HG03442 (cell line): ENCODE data around the gene CLTB.
"Not testable (repeated sequence)": the region's sequence is repeated elsewhere in the genome, so short reads cannot be mapped to it uniquely, and the experiment has no call there.

Source experiments
- ATAC-seq: cut with Tn5 transposase; IDR thresholded peaks from one replicate; pipeline ENCODE4 v1.9.1; 2021; ENCODE audit warnings: mild to moderate bottlenecking, moderate library complexity; ENCODE audit not compliant: unreplicated experiment

The CLTB gene, protein sequence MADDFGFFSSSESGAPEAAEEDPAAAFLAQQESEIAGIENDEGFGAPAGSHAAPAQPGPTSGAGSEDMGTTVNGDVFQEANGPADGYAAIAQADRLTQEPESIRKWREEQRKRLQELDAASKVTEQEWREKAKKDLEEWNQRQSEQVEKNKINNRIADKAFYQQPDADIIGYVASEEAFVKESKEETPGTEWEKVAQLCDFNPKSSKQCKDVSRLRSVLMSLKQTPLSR

DNA sequence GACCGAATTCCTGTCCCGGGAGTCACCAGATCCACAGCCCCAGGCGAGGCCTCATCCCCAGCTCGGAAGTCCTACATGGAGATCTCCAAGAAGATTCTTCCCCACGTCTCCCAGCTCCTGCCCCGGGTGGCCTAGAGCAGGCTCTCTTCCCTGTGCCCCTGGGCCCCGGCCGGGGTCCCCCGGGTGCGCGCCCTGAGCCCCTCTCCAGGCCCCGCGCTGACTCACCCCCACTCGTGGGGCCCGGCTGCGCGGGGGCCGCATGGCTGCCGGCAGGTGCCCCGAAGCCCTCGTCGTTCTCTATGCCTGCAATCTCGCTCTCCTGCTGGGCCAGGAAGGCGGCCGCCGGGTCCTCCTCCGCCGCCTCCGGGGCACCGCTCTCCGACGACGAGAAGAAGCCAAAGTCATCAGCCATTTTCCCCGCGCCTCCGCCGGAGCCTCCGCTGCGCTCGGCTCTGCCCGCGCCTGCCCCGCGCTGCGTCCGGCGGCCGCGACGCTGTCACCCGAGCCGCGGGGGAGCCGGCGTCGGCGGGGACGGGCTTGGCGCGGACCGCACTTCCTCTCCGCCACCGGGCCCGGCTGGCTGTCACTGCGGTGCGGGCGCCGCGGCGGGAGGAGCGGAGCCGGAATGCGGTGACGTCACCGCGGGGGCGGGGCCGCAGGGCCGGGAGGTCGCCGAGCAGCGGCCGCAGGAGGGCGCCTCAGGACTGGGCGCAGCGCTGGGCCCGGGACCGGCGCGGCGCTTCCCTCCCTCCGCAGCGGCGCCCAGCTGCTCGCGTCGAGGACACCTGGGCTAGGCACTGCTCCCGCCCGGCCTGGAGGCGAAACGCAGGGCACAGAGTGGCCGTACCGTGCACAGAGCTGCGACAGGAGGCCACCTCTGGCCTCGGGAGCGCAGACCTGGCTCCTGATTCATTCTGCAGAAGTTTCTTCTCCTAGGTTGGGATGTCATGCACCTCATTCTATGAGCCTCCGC is at the start of gene CLTB:
Gene CLTB (minus strand): TSS at position 588 of the 973 bp plus-strand sequence. CDS start 176 bp downstream, at position 412.
- ATAC-seq: peak; percentile 88

DNA sequence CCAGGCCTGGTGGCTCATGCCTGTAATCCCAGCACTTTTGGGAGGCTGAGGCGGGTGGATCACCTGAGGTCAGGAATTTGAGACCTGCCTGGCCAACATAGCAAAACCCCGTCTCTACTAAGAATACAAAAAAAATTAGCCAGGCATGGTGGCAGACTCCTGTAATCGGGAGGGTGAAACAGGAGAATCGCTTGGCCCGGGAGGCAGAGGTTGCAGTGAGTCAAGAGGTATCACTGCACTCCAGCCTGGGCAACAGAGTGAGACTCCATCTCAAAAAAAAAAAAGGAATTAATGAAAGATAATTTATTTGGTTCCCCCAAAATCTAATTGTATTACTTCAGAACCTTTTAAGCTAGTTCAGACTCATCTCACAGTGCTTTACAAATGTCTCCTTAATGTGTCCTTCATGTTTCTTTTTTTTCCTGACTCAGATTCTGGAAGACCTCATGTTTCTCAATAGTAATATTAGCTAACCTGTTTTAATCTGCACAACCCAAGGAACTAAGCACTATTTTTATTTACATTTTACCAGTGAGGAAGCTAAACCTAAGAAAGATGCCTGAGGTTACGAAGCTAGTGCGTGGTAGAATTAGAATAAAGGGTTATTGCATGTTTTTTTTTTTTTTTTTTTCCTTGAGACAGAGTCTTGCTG is 46.9 kb upstream of the CLTB start:
- ATAC-seq: no peak

DNA sequence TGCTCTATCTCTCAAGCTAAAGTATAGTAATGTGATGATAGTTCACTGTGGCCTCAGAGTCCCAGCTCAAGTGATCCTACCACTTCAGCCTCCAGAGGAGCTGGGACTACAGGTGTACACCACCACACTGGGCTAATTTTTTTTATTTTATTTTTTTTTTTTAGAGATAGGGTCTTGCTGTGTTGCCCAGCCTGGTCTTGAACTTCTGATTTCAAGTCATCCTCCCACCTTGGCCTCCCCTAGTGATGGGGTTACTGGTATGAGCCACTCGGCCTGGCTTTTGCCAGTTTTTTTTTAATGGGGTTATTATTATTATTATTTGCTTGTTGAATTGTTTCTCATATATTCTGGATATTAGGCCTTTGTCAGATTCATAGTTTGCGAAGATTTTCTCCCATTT is 45.0 kb upstream of the CLTB start:
- ATAC-seq: no peak

DNA sequence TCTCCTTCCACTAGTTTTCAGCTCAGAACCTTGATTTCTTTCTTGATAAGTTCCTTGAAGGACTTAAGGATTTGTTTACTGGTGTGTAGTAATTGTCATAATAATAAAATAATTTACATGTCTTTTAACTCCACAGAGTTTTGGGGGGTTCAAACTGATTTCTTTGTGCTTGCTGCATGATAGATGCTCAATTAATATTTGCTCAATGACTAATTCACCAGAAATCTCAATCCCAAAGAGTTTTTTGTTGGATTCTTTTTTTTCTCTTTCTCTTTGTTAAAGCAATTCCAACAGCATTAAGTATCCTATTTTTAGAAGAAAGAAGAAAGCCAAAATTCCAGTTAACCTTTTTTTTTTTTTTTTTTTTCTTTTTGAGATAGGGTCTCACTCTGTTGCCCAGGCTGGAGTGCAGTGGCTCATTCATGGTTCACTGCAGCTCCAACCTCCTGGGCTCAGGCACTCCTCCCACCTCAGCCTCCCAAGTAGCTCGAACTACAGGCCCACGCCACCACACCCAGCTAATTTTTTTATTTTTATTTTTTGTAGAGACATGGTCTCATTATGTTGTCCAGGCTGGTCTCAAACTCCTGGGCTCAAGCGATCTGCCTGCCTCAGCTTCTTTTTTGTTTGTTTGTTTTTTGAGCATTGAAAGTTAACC is 42.7 kb upstream of the CLTB start:
- no peak for ATAC-seq

DNA sequence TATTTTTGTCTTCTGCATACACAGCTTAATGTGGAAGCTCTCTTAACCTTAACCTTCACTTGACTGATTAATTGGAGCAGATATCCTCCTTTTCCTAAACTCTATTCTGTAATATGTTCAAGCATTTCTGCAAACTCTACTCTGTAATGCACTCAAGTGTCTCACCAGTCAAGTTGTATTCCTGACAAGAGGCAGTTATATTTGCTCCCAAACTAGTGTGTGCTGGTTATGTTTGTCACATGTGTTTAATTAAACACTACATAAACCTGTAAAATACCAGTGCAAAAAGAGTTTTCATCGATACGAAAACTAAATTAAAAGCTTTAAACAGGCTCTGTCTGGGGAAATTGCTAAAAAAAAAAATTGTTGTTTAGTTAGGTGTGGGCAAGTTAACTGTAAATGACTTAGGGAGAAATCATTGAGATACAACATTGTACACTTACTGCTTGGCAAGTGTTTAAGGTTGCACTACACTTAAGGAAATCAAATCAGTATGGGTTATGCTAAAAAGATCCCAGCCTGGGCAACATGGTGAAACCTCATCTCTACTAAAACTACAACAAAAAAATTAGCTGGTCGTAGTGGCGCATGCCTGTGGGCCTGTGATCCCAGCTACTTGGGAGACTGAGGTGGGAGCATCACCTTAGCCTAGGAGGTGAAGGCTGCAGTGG is 38.5 kb upstream of the CLTB start:
- no peak for ATAC-seq

DNA sequence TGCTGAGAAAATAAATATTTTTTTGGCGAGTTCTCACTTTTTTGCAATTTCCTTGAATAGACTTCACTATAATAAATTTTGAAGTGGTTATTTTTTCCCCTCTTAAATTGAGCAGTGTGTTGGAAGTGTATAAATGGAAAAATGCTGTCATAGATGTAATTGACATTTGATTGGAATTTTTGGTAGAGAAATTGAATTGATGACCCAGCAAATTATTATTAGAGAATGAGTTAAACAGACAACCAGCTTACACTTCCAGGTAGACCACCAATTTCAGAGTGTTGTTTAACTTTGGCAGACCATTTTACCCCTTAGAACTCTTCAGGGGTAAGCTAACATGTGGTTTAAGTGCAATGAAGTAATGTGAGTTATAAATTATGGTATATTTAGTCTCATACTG is 33.7 kb upstream of the CLTB start:
- ATAC-seq: no peak

DNA sequence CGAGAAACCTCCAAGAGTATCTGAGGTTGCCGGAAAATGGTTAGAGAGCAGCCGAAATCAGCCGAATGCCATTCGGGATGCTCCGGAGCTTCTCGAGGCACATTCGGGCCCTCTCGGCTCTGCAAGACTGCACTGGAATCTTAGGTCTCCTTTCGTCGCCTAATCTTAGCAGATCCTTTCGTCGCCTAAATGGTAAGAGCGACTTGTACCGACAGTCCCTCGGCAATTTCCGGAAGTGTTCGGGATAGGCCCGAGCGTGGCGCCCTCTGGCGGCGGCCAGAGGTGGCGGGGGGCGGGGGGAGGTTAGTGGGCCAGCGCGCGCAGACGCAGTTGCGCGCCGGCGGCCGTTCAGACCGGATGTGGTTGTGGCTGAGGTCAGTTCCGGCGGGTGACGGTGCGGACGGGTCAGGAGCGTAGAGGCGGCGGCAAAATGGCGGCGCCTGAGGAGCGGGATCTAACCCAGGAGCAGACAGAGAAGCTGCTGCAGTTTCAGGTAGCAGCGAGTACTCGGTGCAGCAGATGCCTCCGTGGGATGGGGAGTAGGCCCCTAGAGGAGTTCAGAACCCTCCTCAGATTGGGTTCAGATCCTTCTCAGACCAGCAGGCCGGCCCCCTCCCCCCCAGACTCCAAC is 31.8 kb upstream of the CLTB start, which contains the start of gene FAF2:
Gene FAF2 (plus strand): TSS at position 408 of the 631 bp plus-strand sequence. CDS start 23 bp downstream, at position 431.
- ATAC-seq: peak; percentile 94

DNA sequence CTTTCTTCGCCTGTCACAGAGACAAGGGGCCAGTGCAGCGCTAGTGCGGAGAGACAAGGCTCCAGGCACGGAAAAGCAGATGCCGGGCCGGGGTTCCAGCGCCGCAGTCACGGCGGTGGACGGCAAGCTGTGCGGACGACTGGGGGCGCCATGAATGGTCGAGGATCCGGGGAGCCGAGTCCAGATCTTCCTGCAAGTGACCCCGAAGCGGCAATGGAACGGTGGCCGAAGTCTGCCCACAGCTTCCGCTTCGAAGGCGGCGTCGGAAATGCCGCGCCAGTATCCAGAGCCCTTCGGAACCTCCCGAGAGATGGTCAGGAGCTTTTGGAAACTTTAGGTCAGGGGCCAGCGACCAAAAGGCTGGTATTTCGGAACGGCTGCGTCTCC is 31.2 kb upstream of the CLTB start:
- peak; percentile 19 for ATAC-seq

DNA sequence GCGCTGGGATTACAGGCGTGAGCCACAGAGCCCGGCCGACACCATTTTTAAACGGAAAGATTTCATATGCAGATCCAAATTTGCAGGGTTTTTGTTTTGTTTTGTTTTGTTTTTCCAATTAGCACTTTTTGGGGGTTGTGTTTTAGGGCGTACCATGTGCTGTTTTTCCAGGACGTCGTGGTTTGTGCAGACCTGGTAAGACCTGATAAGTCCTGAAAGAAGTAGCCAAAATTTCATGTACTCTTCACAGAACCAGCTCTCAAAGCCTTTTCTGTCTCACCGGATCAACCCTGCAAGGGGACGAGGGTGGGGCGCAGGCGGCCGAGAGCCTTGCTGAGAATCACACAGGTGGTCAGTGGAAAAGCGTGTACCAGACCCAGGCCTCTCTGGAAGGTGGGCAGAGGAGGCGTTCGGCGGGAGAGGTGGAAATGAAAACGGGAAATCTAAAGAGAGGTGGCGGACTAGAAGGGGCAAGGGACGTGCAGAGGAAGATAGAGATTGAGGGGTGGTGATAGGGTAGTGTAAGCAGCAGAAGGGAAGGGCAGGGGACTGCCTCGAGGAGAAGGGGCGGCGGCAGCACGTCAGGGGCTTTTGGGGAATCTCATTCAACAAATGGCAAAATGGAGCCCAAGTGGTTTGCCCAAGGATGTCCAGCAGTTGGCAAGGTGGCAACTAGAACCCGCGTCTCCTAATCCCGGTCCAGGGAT is 30.7 kb upstream of the CLTB start:
- ATAC-seq: no peak

DNA sequence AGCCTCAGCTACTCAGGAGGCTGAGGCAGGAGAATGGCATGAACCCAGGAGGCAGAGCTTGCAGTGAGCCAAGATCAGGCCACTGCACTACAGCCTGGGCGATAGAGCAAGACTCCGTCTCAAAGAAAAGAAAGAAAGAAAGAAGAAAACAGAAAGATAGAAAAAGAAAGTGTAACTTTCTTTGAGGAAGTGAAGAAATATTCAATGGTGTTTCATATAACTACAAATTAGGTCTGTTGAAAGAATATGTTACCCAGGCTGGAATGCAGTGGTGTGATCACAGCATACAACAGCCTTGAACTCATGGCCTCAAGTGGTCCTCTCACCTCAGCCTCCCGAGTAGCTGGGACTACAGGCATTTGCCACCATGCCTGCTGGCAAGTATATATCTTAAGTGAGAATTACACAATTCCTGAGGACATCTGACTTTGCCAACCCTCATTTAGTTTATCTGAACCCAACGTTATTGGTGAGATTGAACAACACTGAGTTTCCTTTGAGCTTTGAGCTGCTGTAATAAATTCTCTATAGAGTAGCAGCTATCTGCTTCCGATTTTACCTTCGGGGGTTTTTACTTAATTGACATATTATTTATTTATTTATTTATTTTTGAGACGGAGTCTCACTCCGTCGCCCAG is 29.8 kb upstream of the CLTB start:
- no peak for ATAC-seq

DNA sequence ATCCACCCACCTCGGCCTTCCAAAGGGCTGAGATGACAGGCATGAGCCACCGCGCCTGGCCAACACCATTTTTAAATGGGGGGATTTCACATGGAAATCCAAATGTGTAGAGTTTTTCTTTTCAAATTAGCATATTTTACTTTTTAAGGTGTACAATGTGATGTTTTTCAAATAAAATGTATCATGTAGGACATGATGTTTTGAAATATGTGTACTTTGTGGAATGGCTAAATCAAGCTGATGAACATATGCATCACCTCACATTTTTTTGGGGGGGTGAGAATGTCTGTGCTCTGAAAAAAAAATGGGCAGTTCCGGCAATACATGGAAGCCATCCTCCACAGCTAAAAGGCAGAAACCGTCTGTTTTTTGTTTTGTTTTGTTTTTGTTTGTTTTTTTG is 28.4 kb upstream of the CLTB start:
- no peak for ATAC-seq

DNA sequence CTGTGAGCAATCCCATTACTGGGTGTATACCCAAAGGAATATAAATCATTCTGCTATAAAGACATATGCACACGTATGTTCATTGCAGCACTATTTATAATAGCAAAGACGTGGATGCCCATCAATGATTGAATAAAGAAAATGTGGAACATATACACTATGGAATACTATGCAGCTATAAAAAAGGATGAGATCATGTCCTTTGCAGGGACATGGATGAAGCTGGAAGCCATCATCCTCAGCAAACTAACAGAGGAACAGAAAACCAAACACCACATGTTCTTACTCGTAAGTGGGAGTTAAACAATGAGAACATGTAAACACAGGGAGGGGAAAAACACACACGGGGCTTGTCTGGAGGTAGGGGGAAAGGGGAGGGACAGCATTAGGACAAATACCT is 26.6 kb upstream of the CLTB start:
- ATAC-seq: not testable (repeated sequence)

DNA sequence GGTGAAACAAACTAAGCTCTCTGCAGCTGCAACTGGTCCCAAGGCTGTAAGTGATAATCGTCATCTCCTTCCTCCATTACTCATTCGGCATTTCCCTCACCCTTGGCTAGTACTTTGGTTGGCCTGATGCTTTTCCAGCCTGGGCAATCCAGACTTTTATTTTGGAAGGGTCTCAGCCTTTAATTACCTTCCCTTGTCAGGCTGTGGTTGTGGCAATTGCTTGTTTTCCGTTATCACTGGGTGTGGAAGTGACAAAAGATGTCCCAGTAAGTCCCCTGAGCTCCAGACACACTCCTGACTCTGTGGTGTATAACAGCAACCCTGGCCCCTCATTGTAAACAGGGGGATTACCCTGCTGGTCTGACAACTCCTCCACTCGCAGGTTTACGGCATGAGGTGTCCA is 25.6 kb upstream of the CLTB start:
- ATAC-seq: no peak

DNA sequence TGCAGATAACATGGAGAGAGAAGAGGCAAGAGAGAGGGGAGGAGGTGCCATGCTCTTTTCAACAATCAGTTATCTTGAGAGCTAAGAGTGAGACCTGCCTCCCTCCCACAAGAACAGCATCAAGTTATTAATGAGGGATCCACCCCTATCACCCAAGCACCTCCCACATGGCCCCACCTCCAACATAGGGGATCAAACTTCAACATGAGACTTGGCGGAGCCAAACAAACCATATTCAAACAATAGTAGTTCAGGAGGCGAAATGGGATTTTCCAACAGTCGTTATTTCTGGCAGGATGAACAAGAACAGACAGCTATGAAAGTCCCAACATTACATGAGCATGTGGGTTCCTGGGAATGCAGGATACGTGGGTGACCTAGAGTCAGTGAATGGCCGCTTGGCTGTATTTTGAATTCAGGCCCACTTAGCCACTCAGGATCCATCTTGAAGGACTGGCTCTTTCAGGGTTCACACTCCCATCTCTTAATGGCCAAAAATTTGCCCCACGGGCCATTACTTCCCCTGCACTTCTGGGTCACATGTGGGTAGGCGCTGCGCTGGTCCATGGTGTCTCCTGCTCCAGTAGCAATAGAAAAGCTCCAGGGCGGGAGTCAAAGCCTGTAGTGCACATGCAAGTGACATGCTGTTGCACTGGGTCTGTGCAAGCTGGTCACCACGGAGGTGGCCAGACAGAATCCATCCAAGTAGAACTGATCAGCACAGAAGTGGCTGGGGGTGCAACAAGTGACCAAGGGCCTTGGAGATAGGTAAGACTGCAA is 24.8 kb upstream of the CLTB start:
- no peak for ATAC-seq

DNA sequence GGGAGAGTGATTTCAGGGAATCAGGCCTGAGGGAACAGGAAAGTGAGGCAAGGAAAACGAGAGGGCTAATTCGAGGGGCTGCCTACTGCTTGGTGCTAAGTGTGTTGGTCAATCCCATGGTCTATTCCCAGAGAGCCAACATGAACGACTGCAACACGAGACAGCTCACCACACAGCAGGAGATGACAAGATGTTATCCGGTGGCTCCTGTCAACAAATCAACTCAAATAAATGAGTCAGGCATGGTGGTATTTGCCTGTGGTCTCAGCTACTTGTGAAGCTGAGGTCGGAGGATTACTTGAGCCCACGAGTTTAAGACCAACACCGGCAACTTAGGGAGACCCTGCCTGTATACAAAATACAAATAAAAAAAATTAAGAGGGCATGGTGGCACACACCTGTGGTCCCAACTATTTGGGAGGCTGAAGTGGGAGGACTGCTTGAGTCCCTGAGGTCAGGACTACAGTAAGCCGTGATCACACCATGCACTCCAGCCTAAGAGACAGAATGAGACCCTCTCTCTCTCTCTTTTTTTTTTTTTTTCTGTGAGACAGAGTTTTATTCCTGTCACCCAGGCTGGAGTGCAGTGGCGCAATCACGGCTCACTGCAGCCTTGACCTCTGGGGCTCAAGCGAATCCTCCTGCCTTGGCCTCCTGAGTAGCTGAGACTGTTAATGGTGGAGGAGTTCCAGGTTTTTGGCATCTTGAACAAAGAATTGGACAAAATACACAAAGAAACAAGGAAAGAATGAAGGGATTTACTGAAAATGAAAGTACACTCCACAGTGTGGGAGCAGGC is 22.8 kb upstream of the CLTB start:
- ATAC-seq: no peak

DNA sequence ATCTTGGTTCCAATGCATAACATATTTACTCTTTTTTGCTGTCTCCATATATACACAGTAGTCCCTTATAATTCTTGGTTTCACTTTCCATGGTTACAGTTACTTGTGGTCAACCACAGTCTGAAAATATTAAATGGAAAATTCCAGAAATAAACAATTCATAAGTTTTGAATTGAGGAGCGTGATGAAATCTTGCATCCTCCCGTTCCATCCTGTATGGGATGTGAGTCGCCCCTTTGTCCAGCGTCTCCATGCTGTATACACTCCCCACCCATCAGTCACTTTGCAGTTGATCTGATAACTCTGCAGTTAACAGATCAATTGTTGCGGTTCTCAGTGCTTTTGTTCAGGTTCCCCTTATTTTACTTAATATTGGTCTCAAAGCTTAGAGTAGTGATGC is 20.3 kb upstream of the CLTB start:
- no peak for ATAC-seq

DNA sequence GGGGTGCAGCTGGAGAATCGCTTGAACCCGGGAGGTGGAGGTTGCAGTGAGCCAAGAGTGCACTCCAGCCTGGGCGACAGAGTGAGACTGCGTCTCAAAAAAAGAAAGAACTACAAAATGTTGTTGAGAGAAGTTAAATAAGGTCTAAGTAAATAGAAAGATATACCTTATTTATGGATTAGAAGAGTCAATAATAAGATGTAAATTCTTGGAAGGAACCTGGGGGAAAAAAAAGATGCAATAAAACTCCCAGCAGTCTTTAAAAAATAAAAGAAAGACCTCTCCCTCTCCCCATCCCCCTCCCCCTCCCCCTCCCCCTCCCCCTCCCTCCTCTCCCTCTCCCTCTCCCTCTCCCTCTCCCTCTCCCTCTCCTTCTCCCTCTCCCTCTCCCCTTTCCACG is 16.4 kb upstream of the CLTB start:
- no peak for ATAC-seq
